GM18909 (cell line): Measurements from ENCODE around the gene RBM4.
"Not testable (repeated sequence)": the region's sequence is repeated elsewhere in the genome, so short reads cannot be mapped to it uniquely, and the experiment has no call there.

Source experiments
- ATAC-seq: cut with Tn5 transposase; IDR thresholded peaks from one replicate; pipeline ENCODE4 v1.9.1; 2021; ENCODE audit warnings: mild to moderate bottlenecking; ENCODE audit not compliant: unreplicated experiment, poor library complexity

Gene RBM4

GRCh38 chr11:66638177-66639065, at the start of gene RBM4:
TSS of gene RBM4 (plus strand) at chr11:66638703. CDS start at chr11:66639712, 1,009 bp downstream.
- peak; percentile 97 for ATAC-seq

- ATAC-seq = not testable (repeated sequence)
Measured at GRCh38 chr11:66589315-66589714, 49.2 kb upstream of the RBM4 start.

- no peak for ATAC-seq
Measured at GRCh38 chr11:66589996-66590675, 48.4 kb upstream of the RBM4 start.

GRCh38 chr11:66591175-66591574, 47.3 kb upstream of the RBM4 start:
- no peak for ATAC-seq

GRCh38 chr11:66592457-66593302, 45.8 kb upstream of the RBM4 start, which contains the start of the genes CCDC87 and CCS:
TSS of gene CCDC87 (minus strand) at chr11:66593063. CDS start at chr11:66593015, 48 bp downstream.
TSS of gene CCS (plus strand) at chr11:66593185. CDS start at chr11:66593262, 77 bp downstream.
- ATAC-seq = peak; percentile 93

- ATAC-seq = peak; percentile 18
Measured at GRCh38 chr11:66593303-66593635, 45.2 kb upstream of the RBM4 start.

- ATAC-seq = no peak
Measured at GRCh38 chr11:66593650-66594049, 44.9 kb upstream of the RBM4 start.

GRCh38 chr11:66595245-66595904, 43.1 kb upstream of the RBM4 start:
- no peak for ATAC-seq

- no peak for ATAC-seq
Measured at GRCh38 chr11:66598993-66599392, 39.5 kb upstream of the RBM4 start.

GRCh38 chr11:66600219-66600618, 38.3 kb upstream of the RBM4 start:
- no peak for ATAC-seq

GRCh38 chr11:66600631-66601233, 37.8 kb upstream of the RBM4 start:
- ATAC-seq = no peak

- no peak for ATAC-seq
Measured at GRCh38 chr11:66603072-66603471, 35.4 kb upstream of the RBM4 start.

GRCh38 chr11:66604155-66604554, 34.3 kb upstream of the RBM4 start:
- ATAC-seq = no peak

GRCh38 chr11:66606608-66607007, 31.9 kb upstream of the RBM4 start:
- not testable (repeated sequence) for ATAC-seq

GRCh38 chr11:66607126-66607834, 31.2 kb upstream of the RBM4 start:
- no peak for ATAC-seq

GRCh38 chr11:66609721-66610617, 28.5 kb upstream of the RBM4 start:
- ATAC-seq = no peak

- ATAC-seq = no peak
Measured at GRCh38 chr11:66612458-66612857, 26.0 kb upstream of the RBM4 start.

- ATAC-seq = no peak
Measured at GRCh38 chr11:66614073-66614472, 24.4 kb upstream of the RBM4 start.
